NCI-H446 treated with DMSO at 0.1 percent for 48 hours (cell line): ENCODE results near the gene SAMD3.
"Not testable (repeated sequence)": the region's sequence is repeated elsewhere in the genome, so short reads cannot be mapped to it uniquely, and the experiment has no call there.

ENCODE experiments used
- DNase-seq: peaks from one replicate; lab custom pipeline; 2025; lab: John Stamatoyannopoulos, UW

The SAMD3 gene

GRCh38 chr6:130222775-130223174, at the start of gene SAMD3:
SAMD3 (minus strand) TSS chr6:130222951; CDS start chr6:130215273, 7,678 bp downstream.
- no peak for DNase-seq

- no peak for DNase-seq
Measured at GRCh38 chr6:130269969-130270635, 47.4 kb upstream of the SAMD3 start.

- DNase-seq: not testable (repeated sequence)
Measured at GRCh38 chr6:130265553-130265952, 42.8 kb upstream of the SAMD3 start.

- no peak for DNase-seq
Measured at GRCh38 chr6:130262008-130262407, 39.3 kb upstream of the SAMD3 start.

- DNase-seq: not testable (repeated sequence)
Measured at GRCh38 chr6:130261558-130261957, 38.8 kb upstream of the SAMD3 start.

GRCh38 chr6:130260614-130261241, 38.0 kb upstream of the SAMD3 start:
- not testable (repeated sequence) for DNase-seq

GRCh38 chr6:130260050-130260462, 37.3 kb upstream of the SAMD3 start:
- DNase-seq: not testable (repeated sequence)

- DNase-seq: no peak
Measured at GRCh38 chr6:130259557-130259956, 36.8 kb upstream of the SAMD3 start.

GRCh38 chr6:130259140-130259539, 36.4 kb upstream of the SAMD3 start:
- DNase-seq: no peak

GRCh38 chr6:130252527-130253237, 29.9 kb upstream of the SAMD3 start:
- DNase-seq: no peak

GRCh38 chr6:130245267-130245666, 22.5 kb upstream of the SAMD3 start:
- no peak for DNase-seq

GRCh38 chr6:130244728-130245127, 22.0 kb upstream of the SAMD3 start:
- DNase-seq: no peak

- no peak for DNase-seq
Measured at GRCh38 chr6:130240232-130240631, 17.5 kb upstream of the SAMD3 start.

- no peak for DNase-seq
Measured at GRCh38 chr6:130239755-130240154, 17.0 kb upstream of the SAMD3 start.

GRCh38 chr6:130233330-130233729, 10.6 kb upstream of the SAMD3 start:
- no peak for DNase-seq

- not testable (repeated sequence) for DNase-seq
Measured at GRCh38 chr6:130230531-130230930, 7.8 kb upstream of the SAMD3 start.

GRCh38 chr6:130229645-130230044, 6.9 kb upstream of the SAMD3 start:
- DNase-seq: no peak

GRCh38 chr6:130223508-130223907, 757 bp upstream of the SAMD3 start:
- DNase-seq: no peak

- no peak for DNase-seq
Measured at GRCh38 chr6:130218134-130218533, 4.6 kb downstream of the SAMD3 start.

- DNase-seq: no peak
Measured at GRCh38 chr6:130216620-130217019, 6.1 kb downstream of the SAMD3 start.

GRCh38 chr6:130215526-130215925, 7.2 kb downstream of the SAMD3 start:
- no peak for DNase-seq

GRCh38 chr6:130212215-130212874, 10.4 kb downstream of the SAMD3 start:
- DNase-seq: no peak

- no peak for DNase-seq
Measured at GRCh38 chr6:130211691-130212090, 11.1 kb downstream of the SAMD3 start.
